Measurements from ENCODE around the gene PTPRD. TPM values are rescaled to one million over a fixed set of nuclear protein-coding genes. Genes with fewer than 3 reads are reported as not detected.

The PTPRD gene
- total RNA-seq, 4 donors from 2014 or later: 0.72 to 8.0 (median 3.0) TPM

DNA sequence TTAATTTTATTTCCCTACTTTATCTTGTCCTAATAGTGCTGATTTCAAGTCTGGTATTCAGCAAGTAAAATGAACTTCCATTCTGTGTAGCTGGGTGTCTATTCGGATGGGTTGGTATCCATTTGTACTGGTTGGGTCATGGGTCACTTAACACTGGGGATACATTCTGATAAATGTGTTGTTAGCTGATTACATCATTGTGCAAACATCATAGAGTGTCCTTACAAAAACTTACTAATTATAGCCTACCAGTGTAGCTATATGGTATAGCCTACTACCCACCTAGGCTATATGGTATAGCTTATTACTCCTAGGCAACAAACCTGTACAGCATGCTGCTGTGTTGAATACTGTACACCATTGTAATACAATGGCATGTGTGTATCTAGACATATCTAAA, 1439.5 kb downstream of the PTPRD start:
- intact Hi-C loops (cut with DNase I; ENCODE audit: low total_unique reads): no loop called here
- no peak overlapping the region for H3K4me3 ChIP-seq (ENCODE audit: low read depth, poor library complexity, severe bottlenecking)
- TF ChIP-seq, protein P1, sequence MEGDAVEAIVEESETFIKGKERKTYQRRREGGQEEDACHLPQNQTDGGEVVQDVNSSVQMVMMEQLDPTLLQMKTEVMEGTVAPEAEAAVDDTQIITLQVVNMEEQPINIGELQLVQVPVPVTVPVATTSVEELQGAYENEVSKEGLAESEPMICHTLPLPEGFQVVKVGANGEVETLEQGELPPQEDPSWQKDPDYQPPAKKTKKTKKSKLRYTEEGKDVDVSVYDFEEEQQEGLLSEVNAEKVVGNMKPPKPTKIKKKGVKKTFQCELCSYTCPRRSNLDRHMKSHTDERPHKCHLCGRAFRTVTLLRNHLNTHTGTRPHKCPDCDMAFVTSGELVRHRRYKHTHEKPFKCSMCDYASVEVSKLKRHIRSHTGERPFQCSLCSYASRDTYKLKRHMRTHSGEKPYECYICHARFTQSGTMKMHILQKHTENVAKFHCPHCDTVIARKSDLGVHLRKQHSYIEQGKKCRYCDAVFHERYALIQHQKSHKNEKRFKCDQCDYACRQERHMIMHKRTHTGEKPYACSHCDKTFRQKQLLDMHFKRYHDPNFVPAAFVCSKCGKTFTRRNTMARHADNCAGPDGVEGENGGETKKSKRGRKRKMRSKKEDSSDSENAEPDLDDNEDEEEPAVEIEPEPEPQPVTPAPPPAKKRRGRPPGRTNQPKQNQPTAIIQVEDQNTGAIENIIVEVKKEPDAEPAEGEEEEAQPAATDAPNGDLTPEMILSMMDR (IDR thresholded peaks at IDR 0.05): no peak
- no peak for TF ChIP-seq POLR2A (IDR thresholded peaks at IDR 0.05)
- DNase-seq (ENCODE audit: low spot score in 2 of 2): no peak
- 82 to 92% methylated on average over 1 of the region's 1 CpG for WGBS, 2 donors

DNA sequence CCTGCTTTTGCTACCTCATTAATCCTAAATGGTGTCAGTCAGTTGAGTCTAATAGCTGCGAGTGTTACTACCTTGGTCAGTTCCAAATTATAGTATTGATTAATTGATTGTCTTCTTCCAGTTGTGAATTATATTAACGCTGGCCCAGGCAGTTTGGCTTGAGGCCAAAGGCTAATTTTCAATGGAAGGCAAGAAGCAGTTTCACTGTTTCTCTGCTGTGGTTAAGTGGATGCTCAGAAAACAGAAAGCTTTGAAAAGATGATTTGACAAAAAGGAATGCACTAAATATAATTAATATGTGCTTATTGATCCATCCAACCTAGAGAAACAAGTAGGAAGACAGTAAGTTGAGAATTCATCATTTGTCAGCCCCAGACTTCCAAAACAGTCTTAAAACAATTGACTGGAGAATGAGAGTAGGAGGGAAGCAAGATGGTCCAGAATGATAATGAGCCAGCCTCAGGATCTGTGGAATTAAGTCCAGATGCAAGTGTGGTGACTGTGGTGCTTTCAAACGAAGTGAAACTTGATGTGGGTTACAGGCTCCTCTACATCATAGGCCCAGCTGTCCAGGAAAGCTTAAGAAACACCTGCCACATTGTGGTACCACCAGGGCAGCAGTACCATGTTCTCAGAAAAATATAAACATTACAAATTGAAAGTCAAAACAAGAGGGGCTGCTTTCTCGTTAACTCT, 1442.2 kb downstream of the PTPRD start:
- intact Hi-C loops (cut with DNase I; ENCODE audit: low total_unique reads): no loop called here
- no peak overlapping the region for H3K4me3 ChIP-seq (ENCODE audit: low read depth, poor library complexity, severe bottlenecking)
- no peak for TF ChIP-seq POLR2A (IDR thresholded peaks at IDR 0.05)
- TF ChIP-seq, protein P1 (IDR thresholded peaks at IDR 0.05): no peak
- WGBS, 2 donors: 38 to 44% methylated on average over 4 of the region's 4 CpGs
- DNase-seq (ENCODE audit: low spot score in 2 of 2): no peak

DNA sequence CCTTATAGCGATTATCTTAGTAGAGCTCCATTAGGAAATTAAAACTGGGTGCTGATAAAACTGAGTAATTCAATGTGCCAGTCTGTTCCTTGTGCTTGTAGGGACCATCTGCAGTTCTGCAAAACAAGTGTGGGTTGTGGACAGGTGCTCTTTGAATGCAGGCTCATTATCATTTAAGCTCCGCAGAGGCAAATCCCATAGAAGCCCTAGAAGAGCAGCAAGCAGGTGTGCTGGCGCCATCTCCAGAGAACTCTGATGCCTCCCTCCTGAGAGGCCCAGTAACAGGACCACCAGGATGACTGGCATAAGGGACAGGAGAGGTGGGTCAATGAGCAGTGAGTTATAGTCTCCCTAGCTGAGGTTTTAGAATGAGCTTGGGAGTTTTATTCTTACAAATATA, 1470.8 kb downstream of the PTPRD start:
- intact Hi-C loops (cut with DNase I; ENCODE audit: low total_unique reads): no loop called here
- no peak for DNase-seq (ENCODE audit: low spot score in 2 of 2)
- H3K4me3 ChIP-seq (ENCODE audit: low read depth, poor library complexity, severe bottlenecking): no peak overlapping the region
- 78 to 88% methylated on average over 3 of the region's 3 CpGs for WGBS, 2 donors
- no peak for TF ChIP-seq POLR2A (IDR thresholded peaks at IDR 0.05)
- TF ChIP-seq, protein P1 (IDR thresholded peaks at IDR 0.05): no peak

DNA sequence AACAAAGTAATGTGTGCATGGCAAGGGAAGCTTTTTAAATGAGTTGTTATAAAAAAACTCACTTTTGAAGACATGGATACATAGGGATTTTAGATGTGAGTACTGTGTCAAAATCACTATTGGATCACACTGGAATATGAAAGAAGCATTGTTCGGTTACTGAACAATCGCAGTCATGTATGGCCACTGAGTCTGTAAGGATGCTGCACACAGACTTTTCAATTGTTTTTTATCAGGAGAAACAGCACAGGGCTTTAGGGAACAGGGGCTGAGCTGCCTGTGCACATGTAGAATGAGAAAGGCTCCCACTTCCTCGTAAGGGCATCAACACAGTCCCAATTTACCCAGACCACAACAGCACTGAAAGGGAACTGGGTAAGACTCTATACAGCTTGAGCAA, 1479.3 kb downstream of the PTPRD start:
- H3K4me3 ChIP-seq (ENCODE audit: low read depth, poor library complexity, severe bottlenecking): no peak overlapping the region
- TF ChIP-seq, protein P1 (IDR thresholded peaks at IDR 0.05): no peak
- TF ChIP-seq POLR2A (IDR thresholded peaks at IDR 0.05): no peak
- intact Hi-C loops (cut with DNase I; ENCODE audit: low total_unique reads): no loop called here
- no peak for DNase-seq (ENCODE audit: low spot score in 2 of 2)
- 85 to 86% methylated on average over 3 of the region's 3 CpGs for WGBS, 2 donors

DNA sequence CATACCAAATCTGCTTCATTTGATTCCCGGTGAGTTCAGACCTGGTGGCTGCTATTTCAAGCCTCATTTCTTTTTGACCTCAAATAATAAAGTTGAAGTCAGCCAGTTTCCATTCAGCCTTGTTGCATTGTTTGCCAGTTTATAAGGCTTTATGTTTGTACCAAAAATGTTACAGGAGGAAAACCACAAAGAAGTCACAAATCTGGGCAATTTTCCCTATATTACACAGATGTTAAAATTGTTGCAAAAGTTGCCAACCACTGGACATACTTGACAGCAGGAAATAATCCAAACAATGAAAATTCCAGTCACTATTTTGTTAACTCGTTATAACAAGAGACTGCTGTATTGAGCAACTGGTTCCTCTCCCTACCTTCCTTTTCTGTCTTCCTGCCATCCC, 1488.2 kb downstream of the PTPRD start:
- intact Hi-C loops (cut with DNase I; ENCODE audit: low total_unique reads): no loop called here
- DNase-seq (ENCODE audit: low spot score in 2 of 2): no peak
- H3K4me3 ChIP-seq (ENCODE audit: low read depth, poor library complexity, severe bottlenecking): no peak overlapping the region
- WGBS, 2 donors: 26 to 34% methylated on average over 2 of the region's 2 CpGs
- TF ChIP-seq, protein P1 (IDR thresholded peaks at IDR 0.05): no peak
- TF ChIP-seq POLR2A (IDR thresholded peaks at IDR 0.05): no peak
